Neural cell (in vitro differentiated cells): ENCODE data around the gene CHCHD3. TPM values are rescaled to one million over a fixed set of nuclear protein-coding genes. Genes with fewer than 3 reads are reported as not detected.

ENCODE experiments used
- H2AFZ ChIP-seq: fragments of 200-600, 300-800 bp; sonication (generic), shearing (Covaris generic); 2 replicates; pipeline ENCODE4 v1.6.0; 2014; ENCODE audit warnings: low read depth, mild to moderate bottlenecking, antibody characterized with exemption, low read length, moderate library complexity
- H3F3A ChIP-seq: fragments of 200-600 bp; shearing (Covaris generic); 2 replicates; pipeline ENCODE4 v1.6.1; 2016; ENCODE audit warnings: mild to moderate bottlenecking, moderate library complexity, mixed read lengths, antibody characterized with exemption, low read length; ENCODE audit not compliant: insufficient read depth, poor library complexity, severe bottlenecking
- H3K27ac ChIP-seq: fragments of 200-600, 300-800 bp; sonication (generic), shearing (Covaris generic); 2 replicates; pipeline ENCODE4 v1.5.1; 2014; ENCODE audit warnings: mild to moderate bottlenecking, low read length, moderate library complexity
- H3K27me3 ChIP-seq: fragments of 300-800, 200-600 bp; sonication (generic), shearing (Covaris generic); 2 replicates; pipeline ENCODE4 v1.6.0; 2014; ENCODE audit warnings: mild to moderate bottlenecking, low read depth, low read length, moderate library complexity; ENCODE audit not compliant: insufficient read depth
- H3K36me3 ChIP-seq: fragments of 300-800, 200-600 bp; sonication (generic), shearing (Covaris generic); 2 replicates; pipeline ENCODE4 v1.5.1; 2014; ENCODE audit warnings: mild to moderate bottlenecking, antibody characterized with exemption, low read length, moderate library complexity; ENCODE audit not compliant: insufficient read depth
- H3K4me2 ChIP-seq: fragments of 300-800, 200-600 bp; sonication (generic), shearing (Covaris generic); 2 replicates; pipeline ENCODE4 v1.6.0; 2014; ENCODE audit warnings: mild to moderate bottlenecking, low read length
- H3K4me3 ChIP-seq: fragments of 300-800, 200-600 bp; sonication (generic), shearing (Covaris generic); 2 replicates; pipeline ENCODE4 v1.5.1; 2014; ENCODE audit warnings: mild to moderate bottlenecking, low read length, moderate library complexity
- H3K79me2 ChIP-seq: fragments of 200-600 bp; shearing (Covaris generic); replicated peaks from 2 replicates; pipeline ENCODE4 v1.6.0; 2014; ENCODE audit warnings: mild to moderate bottlenecking, low read length, moderate library complexity; ENCODE audit not compliant: insufficient read depth
- H3K9ac ChIP-seq: fragments of 300-800, 200-600 bp; sonication (generic), shearing (Covaris generic); 2 replicates; pipeline ENCODE4 v1.6.1; 2016; ENCODE audit warnings: mild to moderate bottlenecking, low read length, mixed read lengths
- H3K9me2 ChIP-seq: fragments of 200-600 bp; shearing (Covaris generic); 2 replicates; pipeline ENCODE4 v1.6.1; 2016; ENCODE audit warnings: mild to moderate bottlenecking, low read length, mixed read lengths; ENCODE audit not compliant: insufficient read depth
- H3K9me3 ChIP-seq: fragments of 200-600, 300-800 bp; sonication (generic), shearing (Covaris generic); 2 replicates; pipeline ENCODE4 v1.6.1; 2016; ENCODE audit warnings: mild to moderate bottlenecking, mixed run types, low read length, moderate library complexity, mixed read lengths
- H4K20me1 ChIP-seq: fragments of 200-600 bp; shearing (Covaris generic); 2 replicates; pipeline ENCODE4 v1.6.1; 2016; ENCODE audit warnings: mild to moderate bottlenecking, mixed run types; ENCODE audit not compliant: insufficient read depth
- CTCF ChIP-seq: fragments of 450-650 bp; IDR thresholded peaks from 2 replicates; pipeline ENCODE4 v1.5.1; 2014; ENCODE audit warnings: antibody characterized with exemption, mild to moderate bottlenecking, moderate library complexity; ENCODE audit not compliant: poor library complexity, severe bottlenecking
- EP300 ChIP-seq: fragments of 450-650 bp; conservative IDR thresholded peaks from 2 replicates; pipeline ENCODE4 v1.6.1; 2014; ENCODE audit warnings: antibody characterized with exemption, mild to moderate bottlenecking, moderate library complexity; ENCODE audit not compliant: poor library complexity, severe bottlenecking
- EZH2 ChIP-seq: fragments of 200-600, 300-800 bp; shearing (Covaris generic), sonication (generic); IDR thresholded peaks from 2 replicates; pipeline ENCODE4 v1.6.1; 2014; ENCODE audit warnings: antibody characterized with exemption, low read length, borderline replicate concordance, mild to moderate bottlenecking; ENCODE audit not compliant: insufficient read depth, poor library complexity, severe bottlenecking
- MXI1 ChIP-seq: fragments of 450-650 bp; conservative IDR thresholded peaks from 2 replicates; pipeline ENCODE4 v1.6.1; 2014; ENCODE audit warnings: antibody characterized with exemption, mild to moderate bottlenecking; ENCODE audit not compliant: poor library complexity, severe bottlenecking
- POLR2AphosphoS5 ChIP-seq: IDR thresholded peaks from 2 replicates; pipeline ENCODE4 v1.6.1; 2012
- RAD21 ChIP-seq: fragments of 450-650 bp; conservative IDR thresholded peaks from 2 replicates; pipeline ENCODE4 v1.6.1; 2014; ENCODE audit warnings: antibody characterized with exemption, mild to moderate bottlenecking, moderate library complexity
- REST ChIP-seq: IDR thresholded peaks from 2 replicates; pipeline ENCODE4 v1.6.1; 2012; ENCODE audit warnings: borderline replicate concordance
- SMC3 ChIP-seq: fragments of 450-650 bp; conservative IDR thresholded peaks from 2 replicates; pipeline ENCODE4 v1.6.1; 2014; ENCODE audit warnings: antibody characterized with exemption, mild to moderate bottlenecking, moderate library complexity; ENCODE audit not compliant: poor library complexity
- TAF1 ChIP-seq: IDR thresholded peaks from 2 replicates; pipeline ENCODE4 v1.6.1; 2012; ENCODE audit warnings: low read depth
- polyA plus RNA-seq: library from polyadenylated mRNA; depleted of rRNA; stranded (reverse); fragments of >200 nt; gene quantifications from 2 replicates; pipeline ENCODE4 v1.2.3, GENCODE V29; 2014

The CHCHD3 gene
- polyA plus RNA-seq, 1 donor from 2014 or later, result 89.9 TPM

GRCh38 chr7:133121175-133121844 is 39.4 kb upstream of the CHCHD3 start:
- no peak overlapping the region for H3K9ac ChIP-seq
- H3K27me3 ChIP-seq, result no peaks in the 10 kb centered on the region
- no peaks in the 10 kb centered on the region for H3F3A ChIP-seq
- no peak overlapping the region for H2AFZ ChIP-seq
- no peaks in the 10 kb centered on the region for H3K9me3 ChIP-seq
- no peak overlapping the region for H3K4me3 ChIP-seq
- TF ChIP-seq CTCF (no peak), TAF1 (no peak), MXI1 (no peak), EZH2 (no peak), POLR2AphosphoS5 (no peak), RAD21 (no peak), REST (no peak), SMC3 (no peak)
- H3K4me2 ChIP-seq, result no peak overlapping the region
- H4K20me1 ChIP-seq, result no peaks in the 10 kb centered on the region
- no peaks in the 10 kb centered on the region for H3K36me3 ChIP-seq
- no peaks in the 10 kb centered on the region for H3K9me2 ChIP-seq
- H3K27ac ChIP-seq, result no peak overlapping the region
- H3K79me2 ChIP-seq, result no peaks in the 10 kb centered on the region

- Histone ChIP-seq H3K4me2 (no peak overlapping the region), H4K20me1 (no peaks in the 10 kb centered on the region), H3K9me3 (no peaks in the 10 kb centered on the region), H3K36me3 (no peaks in the 10 kb centered on the region), H3K9me2 (no peaks in the 10 kb centered on the region), H3F3A (no peaks in the 10 kb centered on the region), H3K9ac (no peak overlapping the region), H3K4me3 (no peak overlapping the region), H3K27ac (peak overlapping the region; percentile 70), H2AFZ (no peak overlapping the region), H3K79me2 (no peaks in the 10 kb centered on the region), H3K27me3 (no peaks in the 10 kb centered on the region)
- TF ChIP-seq MXI1 (no peak), REST (no peak), POLR2AphosphoS5 (peak; percentile 28), EP300 (no peak), CTCF (no peak), SMC3 (no peak), EZH2 (no peak)
These were observed 37.2 kb upstream of the CHCHD3 start for GRCh38 chr7:133119067-133119466.
